Keratinocyte (primary cell): ENCODE results near the gene DOCK1. TPM values are rescaled to one million over a fixed set of nuclear protein-coding genes. Genes with fewer than 3 reads are reported as not detected.
A peak's percentile ranks its signal among the peaks of the same experiment; 100 is the strongest.

Experiments used
- DNase-seq: peaks from one replicate; pipeline ENCODE4 v3.0.0-alpha.2; 2011; ENCODE audit warnings: low read depth, missing footprints, low spot score
- FAIRE-seq: peaks from 2 replicates; lab custom pipeline; 2011; peaks lifted over from hg19 to GRCh38; lab: Jason Lieb, UNC
- H2AFZ ChIP-seq: 2 replicates; pipeline ENCODE4 v1.6.0; 2012; ENCODE audit warnings: low read length, control low read depth, inconsistent platforms; ENCODE audit not compliant: control insufficient read depth
- H3K27ac ChIP-seq: 2 replicates; pipeline ENCODE4 v1.5.1; 2011; ENCODE audit warnings: low read length; ENCODE audit not compliant: control insufficient read depth, insufficient read depth
- H3K27me3 ChIP-seq: 3 replicates; pipeline ENCODE4 v1.6.0; 2011; ENCODE audit warnings: low read length; ENCODE audit not compliant: control insufficient read depth, insufficient read depth; ENCODE audit errors: extremely low read depth
- H3K36me3 ChIP-seq, 2 experiments: 2 replicates in 1 of 2; 3 replicates in 1 of 2; pipeline ENCODE4 v1.5.1; 2011; ENCODE audit warnings: low read length in 2 of 2, mild to moderate bottlenecking in 1 of 2; ENCODE audit not compliant: control insufficient read depth in 2 of 2, insufficient read depth in 2 of 2; ENCODE audit errors: extremely low read depth in 1 of 2
- H3K4me1 ChIP-seq: 3 replicates; pipeline ENCODE4 v1.5.1; 2011; ENCODE audit warnings: low read length; ENCODE audit not compliant: control insufficient read depth, insufficient read depth; ENCODE audit errors: extremely low read depth
- H3K4me2 ChIP-seq: 3 replicates; pipeline ENCODE4 v1.6.0; 2011; ENCODE audit warnings: low read depth, low read length; ENCODE audit not compliant: control insufficient read depth, insufficient read depth; ENCODE audit errors: extremely low read depth
- H3K4me3 ChIP-seq, 3 experiments: fragments of 200-600 bp in 1 of 3; sonication (generic) in 1 of 3; 2 replicates in 2 of 3; 3 replicates in 1 of 3; pipeline ENCODE4 v1.5.1; 2011 to 2016; ENCODE audit warnings: low read length in 3 of 3, mild to moderate bottlenecking in 3 of 3, control low read depth in 2 of 3, inconsistent platforms in 1 of 3, low read depth in 1 of 3, mixed read lengths in 1 of 3, mixed run types in 1 of 3, moderate library complexity in 1 of 3; ENCODE audit not compliant: control insufficient read depth in 2 of 3, insufficient read depth in 2 of 3; ENCODE audit errors: extremely low read depth in 1 of 3
- H3K79me2 ChIP-seq: 2 replicates; pipeline ENCODE4 v1.6.0; 2012; ENCODE audit warnings: low read length; ENCODE audit not compliant: control insufficient read depth, insufficient read depth
- H3K9ac ChIP-seq: 3 replicates; pipeline ENCODE4 v1.6.0; 2011; ENCODE audit warnings: low read length; ENCODE audit not compliant: control insufficient read depth, insufficient read depth; ENCODE audit errors: extremely low read depth
- H3K9me1 ChIP-seq: 3 replicates; pipeline ENCODE4 v1.6.0; 2011; ENCODE audit warnings: low read length; ENCODE audit not compliant: control insufficient read depth, insufficient read depth; ENCODE audit errors: extremely low read depth
- H3K9me3 ChIP-seq: 2 replicates; pipeline ENCODE4 v1.5.1; 2012; ENCODE audit warnings: low read depth, low read length; ENCODE audit not compliant: control insufficient read depth
- H4K20me1 ChIP-seq: 3 replicates; pipeline ENCODE4 v1.6.0; 2011; ENCODE audit warnings: low read length; ENCODE audit not compliant: control insufficient read depth, insufficient read depth; ENCODE audit errors: extremely low read depth
- CTCF ChIP-seq, 3 experiments: IDR thresholded peaks in 1 of 3; conservative IDR thresholded peaks in 1 of 3; optimal IDR thresholded peaks in 1 of 3; 2 replicates in 2 of 3; 3 replicates in 1 of 3; pipeline versions ENCODE3 to v1.5.1; 2011; ENCODE audit warnings: low read length in 3 of 3, mild to moderate bottlenecking in 3 of 3, moderate library complexity in 2 of 3, control low read depth in 1 of 3, inconsistent platforms in 1 of 3; ENCODE audit not compliant: insufficient read depth in 2 of 3; ENCODE audit errors: extremely low read depth in 1 of 3
- EZH2 ChIP-seq: IDR thresholded peaks from one replicate; pipeline ENCODE4 v1.6.1; 2012; ENCODE audit warnings: inconsistent platforms, mild to moderate bottlenecking, low read length, moderate library complexity
- dilution Hi-C: fragments of 300-500 bp; cut with MboI; formaldehyde crosslinking; loops from one replicate; pipeline ENCODE4 v1.7.0; 2020; ENCODE audit warnings: low sequenced_read_pairs; ENCODE audit not compliant: extremely low pct_ligation_motif_present
- polyA plus RNA-seq, 5 experiments: library from polyadenylated mRNA; depleted of rRNA in 3 of 5; stranded (reverse) in 3 of 5; stranded (forward) in 1 of 5; unstranded in 1 of 5; fragments of >200 nt; gene quantifications; 1 replicate in 1 of 5; 2 replicates in 3 of 5; 3 replicates in 1 of 5; pipeline versions ENCODE4 v1.2.1 to v1.2.3, GENCODE V29; 2011 to 2012; ENCODE audit warnings: missing spikeins in 2 of 5, low read depth in 1 of 5, low replicate concordance in 1 of 5

DOCK1 gene
- polyA plus RNA-seq, 1 donor (not counting 4 experiments of a cell fraction or from before 2014, with no cell fraction given), result 15.7 TPM

- no peak overlapping the region for H3K27ac ChIP-seq
- peaks cover 13% of the 10 kb centered on the region for H3K4me1 ChIP-seq
- no peaks in the 10 kb centered on the region for H3K36me3 ChIP-seq
- dilution Hi-C loops, result no loop called here
- H3K9ac ChIP-seq, result no peak overlapping the region
- no peaks in the 10 kb centered on the region for H3K9me3 ChIP-seq
- H3K4me2 ChIP-seq, result no peak overlapping the region
- H3K27me3 ChIP-seq, result no peaks in the 10 kb centered on the region
- no peaks in the 10 kb centered on the region for H3K9me1 ChIP-seq
- TF ChIP-seq CTCF (optimal IDR thresholded peaks at IDR 0.05 in 1 of 3, IDR thresholded peaks at IDR 0.05 in 1 of 3, conservative IDR thresholded peaks at IDR 0.05 in 1 of 3; ENCODE audit: extremely low read depth in 1 of 3, insufficient read depth in 2 of 3, low read length in 3 of 3) (no peak), EZH2 (no peak)
- FAIRE-seq, result peak; percentile 13
- H3K79me2 ChIP-seq, result no peaks in the 10 kb centered on the region
- H3K4me3 ChIP-seq, result no peak overlapping the region
- H2AFZ ChIP-seq, result no peak overlapping the region
- H4K20me1 ChIP-seq, result no peaks in the 10 kb centered on the region
- no peak for DNase-seq
Measured at GRCh38 chr10:127332631-127333030, 427.4 kb downstream of the DOCK1 start.

- dilution Hi-C loops, result no loop called here
- H3K27ac ChIP-seq, result no peak overlapping the region
- no peak overlapping the region for H3K9ac ChIP-seq
- H3K27me3 ChIP-seq, result no peaks in the 10 kb centered on the region
- no peak overlapping the region for H3K4me3 ChIP-seq
- DNase-seq (no peak), FAIRE-seq (no peak)
- H3K4me1 ChIP-seq, result no peaks in the 10 kb centered on the region
- H3K9me3 ChIP-seq, result no peaks in the 10 kb centered on the region
- TF ChIP-seq CTCF (optimal IDR thresholded peaks at IDR 0.05 in 1 of 3, IDR thresholded peaks at IDR 0.05 in 1 of 3, conservative IDR thresholded peaks at IDR 0.05 in 1 of 3; ENCODE audit: extremely low read depth in 1 of 3, insufficient read depth in 2 of 3, low read length in 3 of 3), result no peak
- TF ChIP-seq EZH2, result no peak
- H3K36me3 ChIP-seq, result peaks cover 0 to 2% of the 10 kb centered on the region in 2 experiments
- no peaks in the 10 kb centered on the region for H3K79me2 ChIP-seq
- H4K20me1 ChIP-seq, result no peaks in the 10 kb centered on the region
- no peaks in the 10 kb centered on the region for H3K9me1 ChIP-seq
- no peak overlapping the region for H2AFZ ChIP-seq
- H3K4me2 ChIP-seq, result no peak overlapping the region
Measured at GRCh38 chr10:127337801-127338200, 432.6 kb downstream of the DOCK1 start.
